Neuronal stem cell (in vitro differentiated cells): ENCODE results near the gene CAMK1G.

Experiments
- DNase-seq: peaks from one replicate; pipeline ENCODE4 v3.0.0-alpha.2; 2013; ENCODE audit warnings: low spot score
- H2AFZ ChIP-seq: one replicate; pipeline ENCODE4 v1.6.1; 2013; ENCODE audit warnings: mild to moderate bottlenecking, low read length, inconsistent platforms
- H2AK5ac ChIP-seq: 2 replicates; pipeline ENCODE4 v1.6.1; 2013; ENCODE audit warnings: low read depth, mild to moderate bottlenecking, inconsistent platforms, low read length, moderate library complexity, mixed read lengths
- H2BK120ac ChIP-seq: 2 replicates; pipeline ENCODE4 v1.6.1; 2013; ENCODE audit warnings: low read depth, mild to moderate bottlenecking, inconsistent platforms, low read length, moderate library complexity, mixed read lengths
- H2BK12ac ChIP-seq: one replicate; pipeline ENCODE4 v1.6.1; 2013; ENCODE audit warnings: low read length, inconsistent platforms
- H2BK15ac ChIP-seq: 2 replicates; pipeline ENCODE4 v1.6.1; 2013; ENCODE audit warnings: mild to moderate bottlenecking, low read length, inconsistent platforms, mixed read lengths
- H2BK5ac ChIP-seq: one replicate; pipeline ENCODE4 v1.6.1; 2013; ENCODE audit warnings: inconsistent platforms, mild to moderate bottlenecking, low read length, moderate library complexity
- H3K14ac ChIP-seq: one replicate; pipeline ENCODE4 v1.6.1; 2013; ENCODE audit warnings: low read length, inconsistent platforms
- H3K18ac ChIP-seq: 2 replicates; pipeline ENCODE4 v1.6.1; 2013; ENCODE audit warnings: low read length, inconsistent platforms
- H3K23ac ChIP-seq: 2 replicates; pipeline ENCODE4 v1.6.1; 2013; ENCODE audit warnings: low read depth, mild to moderate bottlenecking, mixed read lengths, low read length, inconsistent platforms; ENCODE audit not compliant: poor library complexity
- H3K27ac ChIP-seq: replicated peaks from 3 replicates; pipeline ENCODE4 v1.5.1; 2013; ENCODE audit warnings: low read length, inconsistent platforms
- H3K27me3 ChIP-seq, 3 experiments: 2 replicates each; pipeline ENCODE4 v1.6.1; 2013; ENCODE audit warnings: low read length in 3 of 3, mild to moderate bottlenecking in 2 of 3, inconsistent platforms in 1 of 3, low read depth in 1 of 3, mixed read lengths in 1 of 3, moderate library complexity in 1 of 3; ENCODE audit not compliant: control insufficient read depth in 3 of 3, insufficient read depth in 3 of 3
- H3K36me3 ChIP-seq, 2 donors: replicated peaks in 1 of 2; 2 replicates each; pipeline ENCODE4 v1.6.1; 2013; ENCODE audit warnings: low read length in 2 of 2; ENCODE audit not compliant: control insufficient read depth in 2 of 2, insufficient read depth in 2 of 2
- H3K4ac ChIP-seq: 2 replicates; pipeline ENCODE4 v1.6.1; 2013; ENCODE audit warnings: inconsistent platforms, mild to moderate bottlenecking, low read length, moderate library complexity
- H3K4me1 ChIP-seq, 2 donors: 1 replicate in 1 of 2; 2 replicates in 1 of 2; pipeline ENCODE4 v1.6.1; 2013; ENCODE audit warnings: low read length in 2 of 2, low read depth in 1 of 2; ENCODE audit not compliant: control insufficient read depth in 2 of 2, insufficient read depth in 1 of 2
- H3K4me2 ChIP-seq: one replicate; pipeline ENCODE4 v1.6.1; 2013; ENCODE audit warnings: mild to moderate bottlenecking, low read length, inconsistent platforms; ENCODE audit not compliant: insufficient read depth, poor library complexity, severe bottlenecking
- H3K4me3 ChIP-seq, 2 donors: 2 replicates each; pipeline ENCODE4 v1.5.1; 2013; ENCODE audit warnings: low read length in 2 of 2, mild to moderate bottlenecking in 2 of 2, inconsistent platforms in 1 of 2, moderate library complexity in 1 of 2
- H3K79me1 ChIP-seq: one replicate; pipeline ENCODE4 v1.6.1; 2013; ENCODE audit warnings: low read depth, mild to moderate bottlenecking, inconsistent platforms, low read length, moderate library complexity
- H3K9ac ChIP-seq: one replicate; pipeline ENCODE4 v1.6.1; 2013; ENCODE audit warnings: mild to moderate bottlenecking, low read depth, low read length, inconsistent platforms; ENCODE audit not compliant: poor library complexity
- H3K9me3 ChIP-seq, 2 donors: replicated peaks in 1 of 2; 2 replicates each; pipeline versions ENCODE3 to v1.6.1; 2013; ENCODE audit warnings: low read length in 2 of 2, mild to moderate bottlenecking in 2 of 2, inconsistent platforms in 1 of 2, low read depth in 1 of 2, mixed read lengths in 1 of 2, moderate library complexity in 1 of 2; ENCODE audit not compliant: control insufficient read depth in 2 of 2, insufficient read depth in 1 of 2
- H4K8ac ChIP-seq: one replicate; pipeline ENCODE4 v1.6.1; 2013; ENCODE audit warnings: low read depth, mild to moderate bottlenecking, inconsistent platforms, low read length, moderate library complexity
- H4K91ac ChIP-seq: one replicate; pipeline ENCODE4 v1.6.1; 2013; ENCODE audit warnings: low read length, low read depth, mild to moderate bottlenecking, inconsistent platforms; ENCODE audit not compliant: poor library complexity
- WGBS, 2 donors: extraction: QIAGEN DNeasy Blood & Tissue Kit; methylation state at CpG; one replicate each; pipeline ENCODE4 v1.1.7; 2013; ENCODE audit warnings: missing lambda C conversion rate in 2 of 2, mixed read lengths in 1 of 2; ENCODE audit not compliant: insufficient read length in 2 of 2, insufficient replicate concordance in 1 of 2; ENCODE audit errors: extremely low coverage in 2 of 2; 5-methylcytosine and 5-hydroxymethylcytosine counted together

Gene CAMK1G

GRCh38 chr1:209620487-209620884, 37.0 kb downstream of the CAMK1G start:
- H2AFZ ChIP-seq: no peak overlapping the region
- H3K9me3 ChIP-seq: no peaks in the 10 kb centered on the region
- no peaks in the 10 kb centered on the region for H3K27me3 ChIP-seq
- H3K79me1 ChIP-seq: no peaks in the 10 kb centered on the region
- H3K4me1 ChIP-seq: peaks cover 0 to 4% of the 10 kb centered on the region in 2 donors
- no peak overlapping the region for H2BK5ac ChIP-seq
- H2BK12ac ChIP-seq: no peak overlapping the region
- H3K4ac ChIP-seq: no peak overlapping the region
- no peak overlapping the region for H3K9ac ChIP-seq
- H2BK15ac ChIP-seq: no peak overlapping the region
- no peak overlapping the region for H3K14ac ChIP-seq
- no peak overlapping the region for H4K91ac ChIP-seq
- H3K23ac ChIP-seq: no peak overlapping the region
- H4K8ac ChIP-seq: no peak overlapping the region
- H3K27ac ChIP-seq: no peak overlapping the region
- no peak for DNase-seq
- H3K18ac ChIP-seq: no peak overlapping the region
- no peak overlapping the region for H2BK120ac ChIP-seq
- no CpG with 5 or more reads among the region's 3 CpGs for WGBS, 2 donors
- no peaks in the 10 kb centered on the region for H3K36me3 ChIP-seq
- H2AK5ac ChIP-seq: no peak overlapping the region
- no peak overlapping the region for H3K4me3 ChIP-seq
- no peak overlapping the region for H3K4me2 ChIP-seq

- H3K9me3 ChIP-seq: no peaks in the 10 kb centered on the region
- H3K79me1 ChIP-seq: no peaks in the 10 kb centered on the region
- H3K18ac ChIP-seq: no peak overlapping the region
- H2BK12ac ChIP-seq: no peak overlapping the region
- no peak overlapping the region for H3K9ac ChIP-seq
- H4K91ac ChIP-seq: no peak overlapping the region
- H3K23ac ChIP-seq: no peak overlapping the region
- no CpG with 5 or more reads among the region's 4 CpGs for WGBS, 2 donors
- H3K4me2 ChIP-seq: no peak overlapping the region
- H3K27ac ChIP-seq: no peak overlapping the region
- no peak overlapping the region for H2BK120ac ChIP-seq
- H2BK15ac ChIP-seq: no peak overlapping the region
- no peak overlapping the region for H3K4ac ChIP-seq
- no peak overlapping the region for H3K14ac ChIP-seq
- no peak overlapping the region for H2AK5ac ChIP-seq
- H2AFZ ChIP-seq: no peak overlapping the region
- peaks cover 0 to 4% (median 0%) of the 10 kb centered on the region in 3 experiments for H3K27me3 ChIP-seq
- peaks cover 0 to 4% of the 10 kb centered on the region in 2 donors for H3K4me1 ChIP-seq
- H3K4me3 ChIP-seq: no peak overlapping the region
- no peaks in the 10 kb centered on the region for H3K36me3 ChIP-seq
- DNase-seq: no peak
- H2BK5ac ChIP-seq: no peak overlapping the region
- H4K8ac ChIP-seq: no peak overlapping the region
These were observed 37.8 kb downstream of the CAMK1G start for GRCh38 chr1:209621286-209621685.

GRCh38 chr1:209621741-209622655, 38.5 kb downstream of the CAMK1G start:
- no peak overlapping the region for H2BK5ac ChIP-seq
- H3K23ac ChIP-seq: no peak overlapping the region
- H3K36me3 ChIP-seq: no peaks in the 10 kb centered on the region
- no peak for DNase-seq
- H3K4me1 ChIP-seq: peaks cover 0 to 4% of the 10 kb centered on the region in 2 donors
- H3K27me3 ChIP-seq: peaks cover 0 to 4% (median 0%) of the 10 kb centered on the region in 3 experiments
- H3K9me3 ChIP-seq: no peaks in the 10 kb centered on the region
- no peak overlapping the region for H3K4ac ChIP-seq
- no peak overlapping the region for H3K27ac ChIP-seq
- H2BK120ac ChIP-seq: no peak overlapping the region
- H2BK15ac ChIP-seq: no peak overlapping the region
- no peak overlapping the region for H4K91ac ChIP-seq
- no peak overlapping the region for H4K8ac ChIP-seq
- no CpG with 5 or more reads among the region's 11 CpGs for WGBS, 2 donors
- no peak overlapping the region for H3K9ac ChIP-seq
- H2BK12ac ChIP-seq: no peak overlapping the region
- no peak overlapping the region for H3K18ac ChIP-seq
- H3K4me2 ChIP-seq: no peak overlapping the region
- no peak overlapping the region for H3K4me3 ChIP-seq
- no peak overlapping the region for H2AFZ ChIP-seq
- no peaks in the 10 kb centered on the region for H3K79me1 ChIP-seq
- H3K14ac ChIP-seq: no peak overlapping the region
- H2AK5ac ChIP-seq: no peak overlapping the region
